Natural killer cell (primary cell): ENCODE data around the gene ETFB. TPM values are rescaled to one million over a fixed set of nuclear protein-coding genes. Genes with fewer than 3 reads are reported as not detected.

Experiments
- ATAC-seq, 3 donors: fragments of 150-1000 bp in 2 of 3; fragments of 200-7000 bp in 1 of 3; cut with Tn5 transposase; 1 replicate in 1 of 3; 2 replicates in 2 of 3; pipeline ENCODE4 v1.10.0; 2021; ENCODE audit warnings: mild to moderate bottlenecking in 2 of 3, moderate library complexity in 2 of 3
- DNase-seq, 2 donors: peaks; one replicate each; pipeline versions ENCODE4 v3.0.0 to v3.0.0-alpha.2; 2013 to 2021; ENCODE audit warnings: mixed read lengths in 1 of 2
- H3K27ac ChIP-seq: one replicate; pipeline ENCODE4 v1.5.1; 2013; ENCODE audit warnings: mild to moderate bottlenecking, low read length
- H3K27me3 ChIP-seq: one replicate; pipeline ENCODE4 v1.6.1; 2013; ENCODE audit warnings: low read length; ENCODE audit not compliant: control insufficient read depth, insufficient read depth
- H3K36me3 ChIP-seq: one replicate; pipeline ENCODE4 v1.6.1; 2013; ENCODE audit warnings: low read length; ENCODE audit not compliant: control insufficient read depth, insufficient read depth
- H3K4me1 ChIP-seq: one replicate; pipeline ENCODE4 v1.6.1; 2013; ENCODE audit warnings: low read length; ENCODE audit not compliant: control insufficient read depth, insufficient read depth
- H3K4me3 ChIP-seq: one replicate; pipeline ENCODE4 v1.5.1; 2013; ENCODE audit warnings: low read length
- H3K9me3 ChIP-seq: one replicate; pipeline ENCODE4 v1.6.1; 2013; ENCODE audit warnings: low read length; ENCODE audit not compliant: control insufficient read depth, insufficient read depth
- H3K27ac Mint-ChIP-seq, 2 donors: one replicate each; pipeline ENCODE4 v1.8.0; 2022; ENCODE audit warnings: mild to moderate bottlenecking in 2 of 2, mixed read lengths in 2 of 2, moderate library complexity in 1 of 2
- H3K27me3 Mint-ChIP-seq, 2 donors: one replicate each; pipeline ENCODE4 v1.8.0; 2022; ENCODE audit warnings: low read depth in 2 of 2, mixed read lengths in 2 of 2
- H3K36me3 Mint-ChIP-seq: one replicate; pipeline ENCODE4 v1.8.0; 2022; ENCODE audit warnings: mixed read lengths
- H3K4me1 Mint-ChIP-seq, 2 donors: one replicate each; pipeline ENCODE4 v1.8.0; 2022; ENCODE audit warnings: mixed read lengths in 2 of 2
- H3K4me3 Mint-ChIP-seq: one replicate; pipeline ENCODE4 v1.8.0; 2022; ENCODE audit warnings: mild to moderate bottlenecking, moderate library complexity, mixed read lengths
- H3K9me3 Mint-ChIP-seq, 2 donors: one replicate each; pipeline ENCODE4 v1.8.0; 2022; ENCODE audit warnings: mixed read lengths in 2 of 2
- WGBS: methylation state at CpG from one replicate; pipeline ENCODE4 v1.1.7; 2013; ENCODE audit warnings: missing lambda C conversion rate; ENCODE audit not compliant: insufficient coverage; 5-methylcytosine and 5-hydroxymethylcytosine counted together
- intact Hi-C: fragments of 100-400 bp; cut with micrococcal nuclease; formaldehyde crosslinking; loops from one replicate; pipeline ENCODE4 v1.14.2; 2022
- total RNA-seq, 4 donors: library from RNA; stranded (reverse); fragments of 120-200 nt in 1 of 4; gene quantifications; one replicate each; pipeline versions ENCODE4 v1.2.3 to v1.2.4, GENCODE V29; 2013 to 2022
- TF ChIP-seq, protein P1 (sequence below): fragments of 200-600 bp; IDR thresholded peaks from one replicate; pipeline ENCODE4 v1.8.0; 2022; ENCODE audit warnings: antibody characterized with exemption

The ETFB gene
- total RNA-seq, 3 donors from 2014 or later (not counting 1 experiment from before 2014, with no cell fraction given) = 44.9 to 60.1 (median 55.0) TPM

DNA sequence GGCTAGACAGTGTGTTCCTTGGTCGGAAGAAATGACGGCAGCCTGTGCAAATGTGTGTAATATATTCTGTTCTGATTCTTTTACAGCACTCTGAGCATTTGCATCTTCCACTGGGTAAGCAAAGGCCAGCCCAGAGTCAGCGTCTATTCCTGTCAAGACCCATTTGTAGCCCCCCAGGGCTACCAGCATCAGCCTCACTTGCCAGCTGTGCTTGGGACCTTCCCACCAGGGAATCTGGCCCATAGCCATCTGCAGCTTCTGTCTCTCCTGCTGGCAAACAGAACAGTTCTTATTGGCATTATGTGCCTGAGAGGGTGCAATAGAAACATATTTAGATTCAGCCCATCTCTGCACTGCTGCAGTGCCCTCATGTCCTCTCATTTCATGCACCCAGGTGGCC is 60.7 kb downstream of the ETFB start:
- 83% methylated on average over 3 of the region's 3 CpGs for WGBS
- H3K9me3 ChIP-seq = peaks cover 11% of the 10 kb centered on the region
- peaks cover 5% of the 10 kb centered on the region for H3K27me3 ChIP-seq
- Mint-ChIP-seq H3K36me3 (peaks cover 12% of the 10 kb centered on the region), H3K4me1 (no peaks in the 10 kb centered on the region), H3K9me3 (no peaks in the 10 kb centered on the region), H3K4me3 (no peak overlapping the region), H3K27ac (no peak overlapping the region), H3K27me3 (peaks cover 38 to 65% of the 10 kb centered on the region in 2 donors)
- no peak overlapping the region for H3K4me3 ChIP-seq
- no peaks in the 10 kb centered on the region for H3K4me1 ChIP-seq
- DNase-seq (no peak), ATAC-seq (no peak)
- H3K36me3 ChIP-seq = no peaks in the 10 kb centered on the region
- TF ChIP-seq, protein P1, sequence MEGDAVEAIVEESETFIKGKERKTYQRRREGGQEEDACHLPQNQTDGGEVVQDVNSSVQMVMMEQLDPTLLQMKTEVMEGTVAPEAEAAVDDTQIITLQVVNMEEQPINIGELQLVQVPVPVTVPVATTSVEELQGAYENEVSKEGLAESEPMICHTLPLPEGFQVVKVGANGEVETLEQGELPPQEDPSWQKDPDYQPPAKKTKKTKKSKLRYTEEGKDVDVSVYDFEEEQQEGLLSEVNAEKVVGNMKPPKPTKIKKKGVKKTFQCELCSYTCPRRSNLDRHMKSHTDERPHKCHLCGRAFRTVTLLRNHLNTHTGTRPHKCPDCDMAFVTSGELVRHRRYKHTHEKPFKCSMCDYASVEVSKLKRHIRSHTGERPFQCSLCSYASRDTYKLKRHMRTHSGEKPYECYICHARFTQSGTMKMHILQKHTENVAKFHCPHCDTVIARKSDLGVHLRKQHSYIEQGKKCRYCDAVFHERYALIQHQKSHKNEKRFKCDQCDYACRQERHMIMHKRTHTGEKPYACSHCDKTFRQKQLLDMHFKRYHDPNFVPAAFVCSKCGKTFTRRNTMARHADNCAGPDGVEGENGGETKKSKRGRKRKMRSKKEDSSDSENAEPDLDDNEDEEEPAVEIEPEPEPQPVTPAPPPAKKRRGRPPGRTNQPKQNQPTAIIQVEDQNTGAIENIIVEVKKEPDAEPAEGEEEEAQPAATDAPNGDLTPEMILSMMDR = no peak
- H3K27ac ChIP-seq = no peak overlapping the region
- intact Hi-C loops = no loop called here

DNA sequence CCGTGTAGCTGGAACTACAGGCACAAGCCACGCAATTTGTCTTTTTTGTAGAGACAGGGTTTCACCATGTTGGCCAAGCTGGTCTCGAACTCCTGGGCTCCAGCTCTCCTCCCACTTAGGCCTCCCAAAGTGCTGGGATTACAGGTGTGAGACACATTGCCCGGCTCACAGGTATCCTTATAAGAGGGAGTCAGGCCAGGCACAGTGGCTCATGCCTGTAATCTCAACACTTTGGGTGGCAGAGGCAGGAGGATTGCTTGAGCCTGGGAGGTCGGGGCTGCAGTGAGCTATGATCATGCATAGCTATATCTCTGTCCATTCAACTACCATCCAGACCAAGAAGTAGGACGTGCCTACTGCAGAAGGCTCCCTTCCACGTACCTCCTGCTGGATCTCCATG is 64.9 kb downstream of the ETFB start:
- Histone ChIP-seq H3K4me3 (no peak overlapping the region), H3K4me1 (no peaks in the 10 kb centered on the region), H3K9me3 (peaks cover 5% of the 10 kb centered on the region), H3K36me3 (no peaks in the 10 kb centered on the region), H3K27me3 (peaks cover 2% of the 10 kb centered on the region), H3K27ac (no peak overlapping the region)
- peaks cover 19 to 29% of the 10 kb centered on the region in 2 donors for H3K27me3 Mint-ChIP-seq
- no peak overlapping the region for H3K4me3 Mint-ChIP-seq
- ATAC-seq (no peak), DNase-seq (no peak)
- no peaks in the 10 kb centered on the region for H3K4me1 Mint-ChIP-seq
- H3K27ac Mint-ChIP-seq = no peak overlapping the region
- intact Hi-C loops = no loop called here
- H3K36me3 Mint-ChIP-seq = no peaks in the 10 kb centered on the region
- TF ChIP-seq, protein P1 = no peak
- no peaks in the 10 kb centered on the region for H3K9me3 Mint-ChIP-seq
- 80% methylated on average over 7 of the region's 7 CpGs for WGBS

DNA sequence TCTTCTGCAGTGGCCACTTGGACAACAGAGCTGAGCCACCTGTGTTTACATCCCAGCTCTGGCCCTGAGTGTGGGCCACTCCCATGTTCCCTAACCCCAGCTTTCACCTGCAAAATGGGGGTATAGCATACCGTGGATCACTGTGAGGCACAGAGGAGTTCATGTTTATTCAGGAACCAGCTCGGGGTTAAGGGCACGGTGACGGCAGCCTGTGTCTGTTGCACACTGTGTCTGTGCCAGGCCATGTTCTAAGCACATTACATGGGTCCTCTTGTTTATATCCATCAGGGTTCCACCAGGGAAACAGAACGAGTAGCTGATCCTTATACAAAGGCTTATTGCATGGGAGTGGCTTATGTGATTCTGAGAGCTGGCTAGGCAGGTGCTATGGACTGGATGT is 68.8 kb downstream of the ETFB start:
- 82% methylated on average over 5 of the region's 5 CpGs for WGBS

More for the DNA sequence above, 68.8 kb downstream of the ETFB start:
- no peak for DNase-seq
- Mint-ChIP-seq H3K4me3 (no peak overlapping the region), H3K4me1 (no peaks in the 10 kb centered on the region), H3K36me3 (no peaks in the 10 kb centered on the region), H3K27me3 (peaks cover 14 to 24% of the 10 kb centered on the region in 2 donors), H3K9me3 (no peaks in the 10 kb centered on the region), H3K27ac (no peak overlapping the region)
- no peak for ATAC-seq
- intact Hi-C loops = no loop called here
- TF ChIP-seq, protein P1 = no peak
- Histone ChIP-seq H3K36me3 (no peaks in the 10 kb centered on the region), H3K9me3 (no peaks in the 10 kb centered on the region), H3K27me3 (no peaks in the 10 kb centered on the region), H3K4me1 (no peaks in the 10 kb centered on the region), H3K27ac (no peak overlapping the region), H3K4me3 (no peak overlapping the region)
